G401 (cell line): ENCODE data around the gene TMEM184A. TPM values are rescaled to one million over a fixed set of nuclear protein-coding genes. Genes with fewer than 3 reads are reported as not detected.

Experiments used
- DNase-seq: peaks from one replicate; pipeline ENCODE4 v3.0.0-alpha.2; 2015; ENCODE audit warnings: low spot score
- in situ Hi-C: cut with HindIII; loops from 2 replicates; pipeline ENCODE4 v1.10.0; 2016; ENCODE audit warnings: low sequenced_read_pairs, mixed read lengths
- total RNA-seq: library from RNA; depleted of rRNA; stranded (reverse); fragments of >200 nt; shearing (Covaris generic); gene quantifications from 2 replicates; pipeline ENCODE4 v1.2.3, GENCODE V29; 2014

The TMEM184A gene
- total RNA-seq, 1 experiment from 2014 or later = 1.8 TPM

- DNase-seq = no peak
- in situ Hi-C loops = no loop called here
Observed at GRCh38 chr7:1572111-1572822, 16.3 kb upstream of the TMEM184A start.

DNA sequence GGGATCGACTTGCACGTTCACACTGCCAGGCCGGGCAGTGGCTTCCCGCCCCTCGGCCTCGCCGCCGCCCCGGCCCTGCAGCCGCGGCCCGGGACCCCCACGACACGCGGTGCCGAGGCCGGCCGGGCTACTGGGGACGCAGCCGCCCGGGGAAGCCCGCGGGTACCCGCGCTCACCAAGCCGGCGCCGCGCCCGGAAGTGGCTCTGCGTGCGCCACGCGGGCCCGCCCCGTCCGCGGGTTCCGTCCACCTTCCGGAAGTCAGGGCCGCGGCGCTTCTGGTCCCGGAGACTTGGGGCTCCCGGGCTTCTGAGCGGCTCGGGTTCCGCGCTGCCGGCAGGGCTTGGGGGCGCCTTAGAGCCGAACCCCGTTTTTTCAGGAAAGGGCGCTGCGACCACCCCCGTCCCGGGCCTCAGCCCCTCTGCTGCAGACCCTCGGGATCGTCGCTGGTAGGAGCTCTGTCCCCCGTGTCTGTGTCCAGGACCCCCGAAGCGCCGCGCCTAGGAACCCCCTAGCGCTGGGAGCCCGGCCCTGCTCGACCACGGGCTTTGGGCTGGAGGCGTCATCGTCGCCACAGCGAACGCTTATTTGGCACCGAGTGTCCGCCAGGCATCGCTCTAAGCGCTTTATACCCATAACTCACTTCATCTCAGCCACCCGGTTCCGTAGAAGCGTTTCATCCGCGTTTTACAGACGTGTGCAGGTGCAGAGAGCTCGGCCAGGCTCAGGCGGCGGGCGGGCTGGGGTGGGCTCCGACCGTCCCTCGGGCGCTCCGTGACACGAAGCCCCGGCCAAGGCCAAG, 14.0 kb upstream of the TMEM184A start, which contains the start of gene PSMG3:
TSS of gene PSMG3 (minus strand) at position 200 of the 800 bp plus-strand sequence. CDS start 693 bp downstream, outside the sequence.
- peak; percentile 89 for DNase-seq
- in situ Hi-C loops = no loop called here

GRCh38 chr7:1569440-1569832, 13.4 kb upstream of the TMEM184A start:
- no peak for DNase-seq
- in situ Hi-C loops = no loop called here

DNA sequence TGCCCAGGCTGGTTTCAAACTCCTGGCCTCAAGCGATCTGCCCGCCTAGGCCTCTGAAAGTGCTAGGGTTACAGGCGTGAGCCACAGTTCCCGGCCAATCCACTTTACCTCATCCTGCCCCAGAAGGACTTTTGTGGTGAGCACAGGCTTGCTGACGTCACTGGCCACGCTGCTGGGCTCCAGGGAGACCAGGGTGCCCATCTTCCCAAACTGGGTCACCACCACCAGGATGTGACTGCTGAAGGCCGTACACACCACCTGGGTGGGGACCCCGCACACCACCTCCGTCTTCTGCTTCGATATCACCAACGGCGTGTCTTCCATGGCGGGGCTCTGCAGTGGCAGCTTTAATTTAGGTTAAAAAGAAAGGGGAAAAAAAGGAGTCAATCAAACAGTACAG, 13.0 kb upstream of the TMEM184A start:
- in situ Hi-C loops = no loop called here
- DNase-seq = no peak

GRCh38 chr7:1567896-1568510, 12.0 kb upstream of the TMEM184A start:
- in situ Hi-C loops = no loop called here
- no peak for DNase-seq

DNA sequence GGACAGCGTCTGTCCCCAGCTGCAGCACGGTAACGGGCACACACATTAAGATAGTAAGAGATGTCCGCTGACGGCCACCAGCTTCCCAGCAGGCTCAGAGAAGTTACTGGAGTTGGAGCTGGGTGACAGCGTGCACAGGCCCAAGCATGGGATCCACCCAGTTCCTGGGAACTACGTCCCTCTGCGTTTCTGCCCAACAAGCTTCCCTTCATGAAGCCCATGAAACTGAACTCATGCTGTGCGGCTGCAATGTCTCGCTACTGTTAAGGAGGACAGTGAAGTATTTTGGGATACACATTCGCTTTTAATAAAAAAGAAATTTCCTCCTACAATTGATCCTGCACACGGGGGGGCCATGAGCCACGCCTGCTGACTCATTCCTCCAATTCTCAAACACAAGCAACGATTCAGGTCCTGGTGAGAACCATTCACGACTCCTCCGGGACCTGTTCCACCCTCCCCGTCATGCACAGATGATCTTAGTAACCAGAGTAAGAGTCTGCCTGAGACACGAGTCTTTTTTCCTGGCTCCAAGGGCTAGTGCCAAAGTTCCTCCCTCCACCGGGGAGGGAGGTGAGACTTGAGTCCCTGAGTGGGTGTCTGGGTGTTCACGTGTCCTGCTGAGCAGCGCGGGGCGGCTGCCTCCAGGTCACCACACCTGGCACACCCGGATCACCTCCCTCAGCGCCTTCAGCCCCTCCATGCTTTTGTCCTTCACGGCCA, 11.2 kb upstream of the TMEM184A start:
- in situ Hi-C loops = no loop called here

GRCh38 chr7:1566687-1567048, 10.7 kb upstream of the TMEM184A start:
- in situ Hi-C loops = no loop called here
- no peak for DNase-seq

More for the DNA sequence above, 11.2 kb upstream of the TMEM184A start:
- no peak for DNase-seq

- in situ Hi-C loops = no loop called here
- DNase-seq = no peak
Observed at GRCh38 chr7:1564603-1565022, 8.6 kb upstream of the TMEM184A start.

GRCh38 chr7:1563981-1564602, 8.1 kb upstream of the TMEM184A start:
- in situ Hi-C loops = no loop called here
- no peak for DNase-seq

GRCh38 chr7:1562597-1563051, 6.6 kb upstream of the TMEM184A start:
- DNase-seq = no peak
- in situ Hi-C loops = no loop called here

- in situ Hi-C loops = no loop called here
- no peak for DNase-seq
Observed at GRCh38 chr7:1562116-1562515, 6.1 kb upstream of the TMEM184A start.

DNA sequence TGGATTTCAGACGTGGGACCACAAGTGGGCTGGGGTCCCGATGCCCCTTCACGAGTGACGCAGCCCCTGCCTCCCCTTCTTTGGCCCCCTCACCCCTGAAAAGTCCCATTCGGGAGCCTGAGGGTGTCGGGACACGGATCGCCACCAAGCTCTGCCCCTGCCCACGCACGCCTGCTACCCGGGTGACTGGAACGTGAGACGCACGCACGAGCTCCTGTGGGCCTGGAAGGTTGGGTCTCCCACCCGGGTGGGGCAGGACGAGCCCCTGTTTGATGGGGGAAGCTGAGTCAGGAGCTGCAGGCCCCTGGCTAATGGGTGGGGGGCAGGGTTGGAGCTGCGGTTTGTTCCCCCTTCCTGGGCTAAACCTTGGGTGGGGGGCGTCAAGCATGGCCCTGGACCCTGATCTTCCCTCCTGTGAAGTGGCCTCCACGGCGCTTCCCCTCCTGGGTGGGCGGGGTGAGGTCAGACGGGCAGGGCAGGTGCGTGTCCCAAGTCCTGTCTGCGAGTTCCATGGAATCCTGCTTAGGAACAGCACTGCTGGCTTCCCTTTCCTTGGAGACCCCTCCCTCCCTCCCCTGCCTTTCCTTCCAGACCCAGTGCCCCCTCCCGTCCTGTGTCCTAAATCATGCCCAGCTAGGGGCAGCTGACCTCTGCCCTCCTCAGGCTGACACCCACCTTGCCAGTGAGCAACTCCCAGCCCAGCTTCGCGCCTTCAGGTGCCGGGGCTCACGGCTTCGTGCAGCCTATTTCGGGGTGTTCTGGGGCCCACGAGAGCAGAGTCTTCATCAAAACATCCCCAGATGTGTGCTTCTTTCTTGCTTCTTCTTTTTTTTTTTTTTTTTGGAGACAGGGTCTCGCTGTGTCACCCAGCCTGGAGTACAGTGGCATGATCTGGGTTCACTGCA, 5.3 kb upstream of the TMEM184A start:
- DNase-seq = no peak
- in situ Hi-C loops = no loop called here

GRCh38 chr7:1560620-1561031, 4.6 kb upstream of the TMEM184A start:
- DNase-seq = no peak
- in situ Hi-C loops = no loop called here

- in situ Hi-C loops = no loop called here
- DNase-seq = no peak
Observed at GRCh38 chr7:1559626-1560590, 3.9 kb upstream of the TMEM184A start.

GRCh38 chr7:1558841-1559625, 3.0 kb upstream of the TMEM184A start:
- in situ Hi-C loops = no loop called here
- no peak for DNase-seq

DNA sequence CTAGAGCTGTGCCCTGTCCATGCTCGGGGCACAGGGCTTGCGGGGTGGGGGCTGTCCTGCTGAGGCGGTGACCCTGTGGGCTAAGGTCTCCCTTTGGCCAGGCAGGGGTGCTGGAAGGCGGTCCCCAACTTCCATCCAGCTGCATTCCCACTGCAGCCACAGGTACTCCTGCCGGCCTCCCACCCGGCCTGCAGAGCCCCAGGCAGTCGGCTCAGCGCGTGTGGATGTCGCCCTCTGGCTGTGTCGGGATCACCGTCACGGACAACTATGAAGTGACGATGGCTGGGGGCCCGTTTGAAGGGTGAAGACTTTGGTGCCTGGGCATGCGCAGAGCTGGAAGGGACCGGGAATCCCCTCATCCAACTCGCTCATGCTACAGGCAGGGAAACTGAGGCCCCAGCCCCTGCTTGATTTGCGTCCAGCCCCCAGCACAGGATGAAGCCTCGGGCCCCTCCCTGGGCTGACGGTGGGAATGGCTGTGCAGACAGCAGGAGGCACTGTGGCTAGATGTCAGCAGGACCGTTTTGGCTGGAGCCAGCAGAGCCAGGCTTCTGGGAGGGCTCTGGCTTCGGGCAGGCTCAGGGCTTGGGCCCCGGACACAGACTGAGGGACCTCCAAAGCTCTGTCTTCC, 2.3 kb upstream of the TMEM184A start:
- no peak for DNase-seq
- in situ Hi-C loops = no loop called here
